Activated T-cell treated with anti-CD3 and anti-CD28 coated beads, Interleukin-2, amount 50 U/mL, for 72 hours (primary cell): Measurements from ENCODE around the gene CYBC1. TPM values are rescaled to one million over a fixed set of nuclear protein-coding genes. Genes with fewer than 3 reads are reported as not detected.
"Not testable (repeated sequence)": the region's sequence is repeated elsewhere in the genome, so short reads cannot be mapped to it uniquely, and the experiment has no call there.

ENCODE experiments used
- ATAC-seq, 2 donors: fragments of 150-1000 bp; cut with Tn5 transposase; replicated peaks in 1 of 2; 2 replicates each; pipeline ENCODE4 v1.10.0; 2021; ENCODE audit warnings: moderate library complexity in 2 of 2, mild to moderate bottlenecking in 1 of 2
- DNase-seq, 2 donors: peaks; one replicate each; pipeline ENCODE4 v3.0.0; 2021 to 2022; ENCODE audit warnings: mixed read lengths in 1 of 2
- H3K27ac Mint-ChIP-seq: one replicate; pipeline ENCODE4 v1.8.0; 2022; ENCODE audit warnings: mild to moderate bottlenecking, moderate library complexity, mixed read lengths
- H3K27me3 Mint-ChIP-seq: one replicate; pipeline ENCODE4 v1.8.0; 2022; ENCODE audit warnings: low read depth, mixed read lengths
- H3K36me3 Mint-ChIP-seq, 2 donors: one replicate each; pipeline ENCODE4 v1.8.0; 2022; ENCODE audit warnings: mixed read lengths in 2 of 2, mild to moderate bottlenecking in 1 of 2; ENCODE audit not compliant: insufficient read depth in 2 of 2
- H3K4me1 Mint-ChIP-seq: one replicate; pipeline ENCODE4 v1.8.0; 2022; ENCODE audit warnings: low read depth, mixed read lengths
- H3K4me3 Mint-ChIP-seq, 2 donors: one replicate each; pipeline ENCODE4 v1.8.0; 2022; ENCODE audit warnings: mild to moderate bottlenecking in 2 of 2, mixed read lengths in 2 of 2, moderate library complexity in 2 of 2
- H3K9me3 Mint-ChIP-seq, 2 donors: one replicate each; pipeline ENCODE4 v1.8.0; 2022; ENCODE audit warnings: mixed read lengths in 2 of 2
- total RNA-seq, 2 donors: library from RNA; stranded (reverse); gene quantifications; one replicate each; pipeline ENCODE4 v1.2.3, GENCODE V29; 2022

Gene CYBC1
- total RNA-seq, 2 donors from 2014 or later: 256 to 300 TPM

DNA sequence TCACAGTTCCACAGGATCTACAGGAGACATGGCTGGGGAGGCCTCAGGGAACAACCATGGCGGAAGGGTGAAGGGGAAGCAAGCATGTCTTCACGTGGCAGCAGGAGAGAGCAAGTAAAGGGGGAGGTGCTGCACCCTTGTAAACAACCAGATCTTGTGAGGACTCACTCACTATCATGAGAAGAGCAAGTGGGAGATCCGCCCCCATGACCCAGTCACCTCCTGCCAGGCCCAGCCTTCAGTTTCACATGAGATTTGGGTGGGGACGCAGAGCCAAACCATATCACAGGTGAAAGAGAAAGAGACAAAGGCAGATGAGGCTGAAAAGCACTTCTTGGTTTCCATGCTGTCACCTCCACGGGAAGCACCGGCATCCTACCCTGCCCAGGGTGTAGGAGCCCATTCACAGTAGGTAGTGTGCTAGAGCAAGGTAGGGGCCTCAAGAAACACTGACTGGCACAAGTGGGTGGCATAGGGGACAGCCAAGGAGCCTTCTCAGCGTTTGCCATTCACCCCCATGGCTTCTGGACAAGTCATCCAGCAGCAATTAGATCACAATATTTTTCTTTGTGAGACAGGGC, 14.6 kb upstream of the CYBC1 start:
- Mint-ChIP-seq H3K36me3 (peaks cover 26 to 36% of the 10 kb centered on the region in 2 donors), H3K27ac (peak overlapping the region; percentile 76), H3K27me3 (no peaks in the 10 kb centered on the region), H3K4me3 (no peak overlapping the region), H3K9me3 (no peaks in the 10 kb centered on the region), H3K4me1 (peaks cover 13% of the 10 kb centered on the region)
- ATAC-seq (no peak), DNase-seq (no peak)

DNA sequence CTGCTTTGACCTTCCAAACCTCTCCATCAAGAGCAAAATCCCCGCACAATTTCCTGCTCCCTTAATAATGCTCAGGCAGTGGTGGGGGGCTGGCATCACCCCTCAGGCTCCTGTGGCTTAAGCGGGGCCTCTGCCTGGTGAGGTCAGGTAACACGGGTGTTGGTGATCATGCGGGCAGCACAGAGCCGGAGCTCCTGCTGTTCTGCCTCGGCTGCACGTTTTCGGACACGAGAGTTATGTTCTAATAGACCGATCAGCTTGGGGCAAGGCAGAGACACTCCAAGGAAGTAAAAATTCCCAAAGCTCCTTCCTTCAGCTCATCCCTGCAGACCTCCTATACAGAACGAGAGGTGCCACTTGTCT, 14.0 kb upstream of the CYBC1 start:
- H3K4me3 Mint-ChIP-seq: no peak overlapping the region
- ATAC-seq (no peak), DNase-seq (no peak)
- H3K27ac Mint-ChIP-seq: peak overlapping the region; percentile 76
- H3K4me1 Mint-ChIP-seq: peaks cover 16% of the 10 kb centered on the region
- H3K36me3 Mint-ChIP-seq: peaks cover 26 to 36% of the 10 kb centered on the region in 2 donors
- H3K27me3 Mint-ChIP-seq: no peaks in the 10 kb centered on the region
- H3K9me3 Mint-ChIP-seq: no peaks in the 10 kb centered on the region

DNA sequence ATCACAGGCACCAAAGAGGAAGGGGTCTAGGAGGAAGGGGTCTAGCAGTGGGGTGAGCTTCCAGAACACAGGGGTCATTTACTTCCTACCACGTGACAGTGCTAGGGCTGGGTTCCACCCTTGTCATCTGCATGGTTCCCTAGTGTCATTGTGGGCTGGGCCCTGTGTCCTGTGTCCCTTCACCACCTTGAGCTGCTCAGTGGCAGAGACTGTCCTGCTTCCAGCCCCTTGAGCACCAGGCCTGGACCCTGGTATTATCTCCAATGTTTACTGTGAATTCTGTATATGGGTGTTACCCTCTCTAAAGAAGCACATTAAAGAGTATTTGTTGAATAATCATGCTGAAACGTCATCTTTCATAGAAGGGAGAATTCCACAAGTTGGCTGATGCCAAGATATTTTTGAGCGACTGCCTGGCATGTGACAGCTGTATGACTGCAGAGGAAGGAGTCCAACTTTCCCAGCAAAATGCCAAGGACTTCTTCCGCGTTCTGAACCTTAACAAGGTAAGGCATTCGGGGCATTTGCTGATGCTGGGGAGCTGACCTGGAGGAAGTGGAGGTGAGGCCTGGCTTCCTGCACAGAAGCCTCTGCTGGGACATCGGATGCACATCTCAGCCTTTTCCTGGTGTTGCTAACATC, 13.5 kb upstream of the CYBC1 start:
- H3K4me3 Mint-ChIP-seq: no peak overlapping the region
- peak overlapping the region; percentile 11 for H3K27ac Mint-ChIP-seq
- H3K36me3 Mint-ChIP-seq: peaks cover 23 to 33% of the 10 kb centered on the region in 2 donors
- no peaks in the 10 kb centered on the region for H3K27me3 Mint-ChIP-seq
- DNase-seq (no peak), ATAC-seq (no peak)
- peaks cover 20% of the 10 kb centered on the region for H3K4me1 Mint-ChIP-seq
- H3K9me3 Mint-ChIP-seq: no peaks in the 10 kb centered on the region

DNA sequence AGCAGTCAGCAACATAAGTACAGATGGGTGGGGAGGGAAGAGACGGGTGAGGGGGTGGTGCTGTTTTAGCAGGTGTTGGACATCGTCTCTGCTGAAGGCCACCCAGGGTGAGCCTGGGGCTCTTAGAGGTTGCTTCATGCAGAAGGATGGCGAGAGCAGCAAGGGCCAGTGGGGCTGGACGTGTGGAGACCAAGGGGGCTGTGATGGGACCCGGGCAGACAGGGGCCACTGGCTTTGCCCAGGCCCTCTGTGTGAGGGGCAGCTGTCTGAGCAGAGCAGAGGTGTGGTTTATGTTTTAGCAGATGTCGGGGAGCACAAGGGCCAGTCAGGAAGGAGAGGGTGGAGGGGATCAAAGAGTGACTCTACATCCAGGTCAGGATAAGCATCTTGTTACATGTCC, 12.8 kb upstream of the CYBC1 start:
- no peak for DNase-seq
- Mint-ChIP-seq H3K9me3 (no peaks in the 10 kb centered on the region), H3K27me3 (no peaks in the 10 kb centered on the region), H3K4me1 (peaks cover 15% of the 10 kb centered on the region), H3K36me3 (peaks cover 20 to 28% of the 10 kb centered on the region in 2 donors), H3K27ac (no peak overlapping the region), H3K4me3 (no peak overlapping the region)
- ATAC-seq: no peak

DNA sequence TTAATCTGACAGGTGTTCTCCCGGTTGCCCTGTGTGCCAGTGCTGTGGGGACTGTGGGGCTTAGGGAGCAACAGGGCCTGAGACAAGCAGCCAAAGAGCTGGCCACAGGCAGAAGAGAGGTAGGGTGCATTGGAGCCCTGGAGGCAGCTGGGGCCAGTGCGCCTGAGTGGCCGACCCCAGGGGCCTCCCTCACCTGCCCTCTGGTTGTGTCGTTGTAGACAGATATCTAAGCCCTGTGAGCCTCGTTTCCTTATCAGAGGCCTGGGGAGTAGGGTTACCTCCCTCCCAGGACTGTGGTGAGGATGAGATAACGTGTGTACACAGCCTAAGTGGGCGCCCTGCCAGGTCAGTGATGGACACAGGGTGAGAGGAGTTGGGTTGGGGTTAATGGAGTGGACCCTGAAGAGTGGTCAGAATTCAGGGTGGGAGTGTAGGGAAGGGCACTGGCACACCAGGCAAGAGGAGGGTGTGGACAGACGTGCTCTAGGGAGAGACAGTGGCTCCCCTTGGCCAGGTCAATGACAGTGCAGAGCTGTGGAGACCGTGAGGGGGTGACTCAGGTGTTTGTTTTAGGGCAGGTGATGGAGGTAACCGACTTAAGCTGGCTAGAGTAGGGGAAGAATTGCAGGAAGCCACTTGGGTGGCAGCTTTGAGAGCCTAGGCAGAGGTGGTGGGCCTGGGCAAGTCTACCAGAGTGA, 11.4 kb upstream of the CYBC1 start:
- ATAC-seq: no peak
- Mint-ChIP-seq H3K27ac (peak overlapping the region; percentile 36), H3K36me3 (peaks cover 20 to 25% of the 10 kb centered on the region in 2 donors), H3K27me3 (no peaks in the 10 kb centered on the region), H3K9me3 (no peaks in the 10 kb centered on the region), H3K4me1 (peaks cover 27% of the 10 kb centered on the region), H3K4me3 (no peak overlapping the region)
- no peak for DNase-seq

DNA sequence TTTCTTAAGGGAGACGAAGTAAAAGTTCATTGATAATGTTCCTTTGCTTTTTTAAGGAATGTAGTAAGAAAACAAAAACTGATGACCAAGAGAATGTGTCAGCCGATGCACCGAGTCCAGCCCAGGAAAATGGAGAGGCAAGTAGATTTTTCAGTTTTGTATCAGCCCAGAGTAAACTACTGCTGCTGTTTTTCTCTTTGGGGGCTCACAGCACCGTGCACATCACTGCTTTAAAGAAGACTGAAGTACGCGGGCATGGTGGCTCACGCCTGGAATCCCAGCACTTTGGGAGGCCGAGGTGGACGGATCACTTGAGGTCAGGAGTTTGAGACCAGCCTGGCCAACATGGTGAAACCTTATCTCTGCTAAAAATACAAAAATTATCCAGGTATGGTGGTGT, 9.4 kb upstream of the CYBC1 start:
- not testable (repeated sequence) for H3K27ac Mint-ChIP-seq

DNA sequence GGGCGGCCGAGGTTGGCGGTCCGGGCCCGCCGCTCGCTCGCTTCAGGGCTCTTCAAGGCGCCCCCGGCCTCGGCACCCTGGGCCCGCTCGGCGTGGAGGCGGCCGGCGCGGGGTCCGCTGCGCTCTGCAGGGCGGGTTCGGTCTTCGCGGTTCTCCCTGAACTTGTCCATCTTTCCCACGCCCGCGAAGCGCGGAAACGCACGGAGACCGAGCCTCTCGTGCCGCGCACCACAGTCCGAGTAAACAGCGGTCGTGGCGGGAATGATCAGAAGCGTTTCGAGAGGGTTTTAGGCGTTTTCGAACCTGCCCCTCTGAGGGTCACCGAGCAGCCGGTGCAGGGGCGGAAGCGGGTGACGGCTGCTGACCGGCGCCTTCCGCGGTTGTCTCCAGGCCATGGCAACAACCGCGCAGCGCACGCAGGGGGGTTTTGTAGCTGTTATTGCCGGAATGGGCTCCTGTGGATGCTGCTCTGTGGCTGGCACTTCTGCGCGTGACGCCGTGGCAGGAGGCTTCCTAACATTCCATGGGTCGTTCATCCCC, 8.4 kb upstream of the CYBC1 start:
- no peaks in the 10 kb centered on the region for H3K9me3 Mint-ChIP-seq
- no peak for ATAC-seq
- H3K27me3 Mint-ChIP-seq: no peaks in the 10 kb centered on the region
- H3K4me1 Mint-ChIP-seq: peaks cover 28% of the 10 kb centered on the region
- DNase-seq: peak; percentile 44 to 50
- peaks cover 13 to 15% of the 10 kb centered on the region in 2 donors for H3K36me3 Mint-ChIP-seq
- peak overlapping the region; percentile 94 for H3K4me3 Mint-ChIP-seq
- H3K27ac Mint-ChIP-seq: peak overlapping the region; percentile 89

More for the DNA sequence above, 9.4 kb upstream of the CYBC1 start:
- not testable (repeated sequence) for H3K27me3 Mint-ChIP-seq, ATAC-seq, H3K9me3 Mint-ChIP-seq, DNase-seq
- peak overlapping the region; percentile 20 to 94 for H3K4me3 Mint-ChIP-seq
- peaks cover 28% of the 10 kb centered on the region for H3K4me1 Mint-ChIP-seq
- peaks cover 18% of the 10 kb centered on the region in 2 donors for H3K36me3 Mint-ChIP-seq

DNA sequence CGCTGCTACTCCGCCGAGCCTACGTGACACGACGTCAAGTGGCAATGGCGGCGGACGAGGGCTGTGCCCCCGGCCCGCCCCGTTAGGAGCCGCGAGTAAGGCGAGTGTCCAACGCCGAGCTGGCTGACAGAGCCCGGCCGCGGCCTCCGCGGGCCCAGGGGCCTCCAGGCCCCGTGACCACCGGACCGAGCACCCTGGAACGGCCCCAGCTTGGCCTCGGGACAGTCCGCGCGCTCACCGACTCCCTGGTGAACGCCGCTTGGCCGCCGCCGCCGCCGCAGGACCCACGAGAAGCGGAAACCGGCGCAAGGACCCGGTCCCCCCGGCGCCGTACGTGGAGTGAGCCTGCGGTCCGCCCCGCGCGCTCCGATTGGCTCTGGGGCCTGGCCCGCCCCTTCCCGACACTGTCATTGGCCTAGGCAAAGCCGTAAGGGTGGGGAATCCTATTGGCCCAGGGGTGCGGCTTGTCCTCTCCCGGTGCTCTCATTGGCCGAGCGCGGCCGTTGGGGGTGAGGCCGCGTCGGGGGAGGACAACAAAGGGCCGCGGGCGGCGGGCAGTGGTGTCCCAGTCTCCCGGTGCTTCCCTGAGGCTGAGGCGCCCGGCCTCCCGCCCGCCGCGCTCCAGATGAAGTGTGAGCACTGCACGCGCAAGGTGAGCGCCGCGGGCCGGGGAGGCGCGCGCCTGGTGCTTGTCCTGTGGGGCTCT, 7.8 kb upstream of the CYBC1 start, which contains the start of gene NARF:
TSS of gene NARF (plus strand) at position 563 of the 706 bp plus-strand sequence. CDS start at position 626, 63 bp downstream.
- DNase-seq (peak; percentile 98), ATAC-seq (peak; percentile 97 to 98)
- Mint-ChIP-seq H3K27me3 (no peaks in the 10 kb centered on the region), H3K4me1 (peaks cover 24% of the 10 kb centered on the region), H3K36me3 (peaks cover 13 to 16% of the 10 kb centered on the region in 2 donors), H3K4me3 (peak within 1 kb of the TSS; percentile 94), H3K9me3 (no peaks in the 10 kb centered on the region), H3K27ac (peak within 1 kb of the TSS; percentile 99)

DNA sequence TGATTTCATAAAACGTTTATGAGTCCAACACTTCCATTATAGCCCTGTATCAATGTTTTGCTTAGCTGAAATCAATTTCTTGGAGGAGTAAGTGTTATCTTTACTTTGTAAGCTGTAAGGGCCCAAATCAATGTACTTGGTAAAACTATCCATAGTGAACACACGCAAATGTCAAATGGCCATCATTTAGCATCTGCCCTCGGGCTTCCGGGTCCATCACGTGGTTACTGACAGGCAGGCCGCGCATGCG, 7.3 kb upstream of the CYBC1 start:
- Mint-ChIP-seq H3K27ac (peak overlapping the region; percentile 99), H3K36me3 (peaks cover 13 to 17% of the 10 kb centered on the region in 2 donors), H3K4me3 (peak overlapping the region; percentile 94), H3K27me3 (no peaks in the 10 kb centered on the region), H3K4me1 (peaks cover 26% of the 10 kb centered on the region), H3K9me3 (no peaks in the 10 kb centered on the region)
- DNase-seq (no peak), ATAC-seq (no peak)

DNA sequence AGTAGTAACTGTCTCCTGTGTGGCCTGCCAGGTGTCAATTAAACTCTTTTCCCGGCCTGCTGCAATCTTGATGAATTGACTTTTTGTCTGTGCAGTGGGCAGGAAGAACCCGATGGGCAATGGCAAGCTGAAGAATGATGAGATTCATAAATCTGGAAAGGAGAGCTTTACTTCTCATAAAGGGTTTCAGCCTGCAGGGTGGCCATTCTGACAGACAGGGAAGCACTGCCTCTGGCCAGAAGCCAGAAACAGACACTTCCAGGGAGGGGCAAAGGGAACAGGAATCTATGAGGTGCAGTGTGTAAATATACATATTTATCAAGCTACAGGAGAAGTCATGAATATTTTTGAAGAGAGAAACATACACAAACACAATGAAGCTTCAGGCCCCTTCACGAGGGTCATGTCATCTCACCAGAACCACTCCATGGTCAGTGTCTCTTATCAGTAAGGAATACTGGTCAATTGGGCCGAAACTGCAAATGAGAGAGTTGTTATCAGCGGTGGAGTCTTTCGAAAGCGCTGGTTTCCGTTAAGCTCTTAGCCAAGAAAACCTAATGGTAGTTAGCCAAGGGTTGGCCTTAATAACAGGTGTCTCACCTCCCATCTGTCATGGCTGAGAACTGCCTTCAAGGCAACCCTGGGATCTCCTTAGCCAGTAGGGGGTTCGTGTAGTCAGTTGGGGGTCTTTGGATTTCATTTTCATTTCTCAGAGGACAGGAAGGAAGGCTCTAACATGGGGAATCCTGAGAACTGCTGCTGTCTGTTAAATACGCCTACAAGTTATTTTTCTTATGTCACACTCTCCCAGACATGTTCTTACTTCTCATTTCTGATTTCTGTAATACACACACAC, 6.7 kb upstream of the CYBC1 start:
- Mint-ChIP-seq H3K36me3 (peaks cover 12 to 13% of the 10 kb centered on the region in 2 donors), H3K9me3 (peaks cover 0 to 1% of the 10 kb centered on the region in 2 donors), H3K27me3 (no peaks in the 10 kb centered on the region), H3K4me1 (peaks cover 32% of the 10 kb centered on the region), H3K4me3 (peak overlapping the region; percentile 94), H3K27ac (peak overlapping the region; percentile 99)
- DNase-seq (no peak), ATAC-seq (no peak)

DNA sequence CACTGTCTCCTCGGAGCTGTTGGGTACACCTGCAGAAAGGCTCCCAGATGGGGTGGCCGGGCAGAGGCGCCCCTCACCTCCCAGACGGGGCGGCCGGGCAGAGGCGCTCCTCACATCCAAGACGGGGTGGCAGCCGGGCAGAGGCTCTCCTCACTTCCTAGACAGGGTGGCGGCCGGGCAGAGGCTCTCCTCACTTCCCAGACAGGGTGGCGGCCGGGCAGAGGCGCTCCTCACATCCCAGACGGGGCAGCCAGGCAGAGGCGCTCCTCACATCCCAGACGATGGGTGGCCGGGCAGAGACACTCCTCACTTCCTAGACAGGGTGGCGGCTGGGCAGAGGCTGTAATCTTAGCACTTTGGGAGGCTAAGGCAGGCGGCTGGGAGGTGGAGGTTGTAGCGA, 3.2 kb upstream of the CYBC1 start:
- not testable (repeated sequence) for DNase-seq, H3K4me3 Mint-ChIP-seq, ATAC-seq, H3K9me3 Mint-ChIP-seq, H3K27me3 Mint-ChIP-seq
- Mint-ChIP-seq H3K4me1 (peaks cover 40% of the 10 kb centered on the region), H3K36me3 (peaks cover 8 to 15% of the 10 kb centered on the region in 2 donors), H3K27ac (peak overlapping the region; percentile 32)

DNA sequence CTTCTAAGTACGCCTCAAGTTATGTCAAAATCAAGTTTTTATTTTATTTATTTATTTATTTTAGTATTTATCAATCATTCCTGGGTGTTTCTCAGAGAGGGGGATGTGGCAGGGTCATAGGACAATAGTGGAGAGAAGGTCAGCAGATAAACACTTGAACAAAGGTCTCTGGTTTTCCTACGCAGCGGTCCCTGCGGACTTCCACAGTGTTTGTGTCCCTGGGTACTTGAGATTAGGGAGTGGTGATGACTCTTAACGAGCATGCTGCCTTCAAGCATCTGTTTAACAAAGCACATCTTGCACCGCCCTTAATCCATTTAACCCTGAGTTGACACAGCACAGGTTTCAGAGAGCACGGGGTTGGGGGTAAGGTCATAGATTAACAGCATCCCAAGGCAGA, 2.6 kb upstream of the CYBC1 start:
- not testable (repeated sequence) for DNase-seq, H3K27me3 Mint-ChIP-seq, H3K27ac Mint-ChIP-seq, ATAC-seq, H3K4me3 Mint-ChIP-seq, H3K9me3 Mint-ChIP-seq
- peaks cover 8 to 15% of the 10 kb centered on the region in 2 donors for H3K36me3 Mint-ChIP-seq
- peaks cover 40% of the 10 kb centered on the region for H3K4me1 Mint-ChIP-seq
